Thoracic aorta (tissue), 2 donors: ENCODE measurements around the gene AASDH. TPM values are rescaled to one million over a fixed set of nuclear protein-coding genes. Genes with fewer than 3 reads are reported as not detected.
A peak's percentile ranks its signal among the peaks of the same experiment; 100 is the strongest.

Experiments
- ATAC-seq: fragments of 150-250 bp; one replicate; pipeline ENCODE4 v1.8.0; 2017; ENCODE audit warnings: low read depth; ENCODE audit not compliant: insufficient number of reproducible peaks, low FRiP score
- DNase-seq: peaks from one replicate; pipeline ENCODE4 v3.0.0-alpha.2; 2020; ENCODE audit warnings: low spot score
- H3K27ac ChIP-seq, 2 donors: fragments of 200-600 bp; sonication (generic); 1 replicate in 1 of 2; 2 replicates in 1 of 2; pipeline ENCODE4 v1.5.1; 2016; ENCODE audit warnings: mild to moderate bottlenecking in 2 of 2, moderate library complexity in 2 of 2
- H3K27me3 ChIP-seq: fragments of 200-600 bp; sonication (generic); replicated peaks from 2 replicates; pipeline ENCODE4 v1.6.0; 2016; ENCODE audit warnings: mild to moderate bottlenecking; ENCODE audit not compliant: insufficient read depth
- H3K36me3 ChIP-seq: fragments of 200-600 bp; sonication (generic); one replicate; pipeline ENCODE4 v1.5.1; 2016
- H3K4me1 ChIP-seq, 2 donors: fragments of 200-600 bp; sonication (generic); 1 replicate in 1 of 2; 2 replicates in 1 of 2; pipeline versions ENCODE4 v1.5.1 to v1.6.0; 2016; ENCODE audit warnings: low read depth in 2 of 2, mild to moderate bottlenecking in 1 of 2; ENCODE audit not compliant: control insufficient read depth in 1 of 2
- H3K4me3 ChIP-seq: fragments of 200-600 bp; sonication (generic); 2 replicates; pipeline ENCODE4 v1.5.1; 2016; ENCODE audit warnings: mild to moderate bottlenecking
- H3K9me3 ChIP-seq: fragments of 200-600 bp; sonication (generic); 2 replicates; pipeline ENCODE4 v1.5.1; 2016
- total RNA-seq, 2 donors: library from RNA; depleted of rRNA; stranded (reverse); fragments of >200 nt; gene quantifications; one replicate each; pipeline versions ENCODE4 v1.1.0 to v1.2.3, GENCODE V29; 2016
- TF ChIP-seq, protein P1 (sequence below): fragments of 200-600 bp; sonication (generic); IDR thresholded peaks from one replicate; pipeline ENCODE4 v1.5.1; 2019; ENCODE audit warnings: antibody characterized with exemption

Gene AASDH, protein sequence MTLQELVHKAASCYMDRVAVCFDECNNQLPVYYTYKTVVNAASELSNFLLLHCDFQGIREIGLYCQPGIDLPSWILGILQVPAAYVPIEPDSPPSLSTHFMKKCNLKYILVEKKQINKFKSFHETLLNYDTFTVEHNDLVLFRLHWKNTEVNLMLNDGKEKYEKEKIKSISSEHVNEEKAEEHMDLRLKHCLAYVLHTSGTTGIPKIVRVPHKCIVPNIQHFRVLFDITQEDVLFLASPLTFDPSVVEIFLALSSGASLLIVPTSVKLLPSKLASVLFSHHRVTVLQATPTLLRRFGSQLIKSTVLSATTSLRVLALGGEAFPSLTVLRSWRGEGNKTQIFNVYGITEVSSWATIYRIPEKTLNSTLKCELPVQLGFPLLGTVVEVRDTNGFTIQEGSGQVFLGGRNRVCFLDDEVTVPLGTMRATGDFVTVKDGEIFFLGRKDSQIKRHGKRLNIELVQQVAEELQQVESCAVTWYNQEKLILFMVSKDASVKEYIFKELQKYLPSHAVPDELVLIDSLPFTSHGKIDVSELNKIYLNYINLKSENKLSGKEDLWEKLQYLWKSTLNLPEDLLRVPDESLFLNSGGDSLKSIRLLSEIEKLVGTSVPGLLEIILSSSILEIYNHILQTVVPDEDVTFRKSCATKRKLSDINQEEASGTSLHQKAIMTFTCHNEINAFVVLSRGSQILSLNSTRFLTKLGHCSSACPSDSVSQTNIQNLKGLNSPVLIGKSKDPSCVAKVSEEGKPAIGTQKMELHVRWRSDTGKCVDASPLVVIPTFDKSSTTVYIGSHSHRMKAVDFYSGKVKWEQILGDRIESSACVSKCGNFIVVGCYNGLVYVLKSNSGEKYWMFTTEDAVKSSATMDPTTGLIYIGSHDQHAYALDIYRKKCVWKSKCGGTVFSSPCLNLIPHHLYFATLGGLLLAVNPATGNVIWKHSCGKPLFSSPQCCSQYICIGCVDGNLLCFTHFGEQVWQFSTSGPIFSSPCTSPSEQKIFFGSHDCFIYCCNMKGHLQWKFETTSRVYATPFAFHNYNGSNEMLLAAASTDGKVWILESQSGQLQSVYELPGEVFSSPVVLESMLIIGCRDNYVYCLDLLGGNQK
- total RNA-seq, result 1 to 10 TPM; 4.6 to 7.9 TPM

DNA sequence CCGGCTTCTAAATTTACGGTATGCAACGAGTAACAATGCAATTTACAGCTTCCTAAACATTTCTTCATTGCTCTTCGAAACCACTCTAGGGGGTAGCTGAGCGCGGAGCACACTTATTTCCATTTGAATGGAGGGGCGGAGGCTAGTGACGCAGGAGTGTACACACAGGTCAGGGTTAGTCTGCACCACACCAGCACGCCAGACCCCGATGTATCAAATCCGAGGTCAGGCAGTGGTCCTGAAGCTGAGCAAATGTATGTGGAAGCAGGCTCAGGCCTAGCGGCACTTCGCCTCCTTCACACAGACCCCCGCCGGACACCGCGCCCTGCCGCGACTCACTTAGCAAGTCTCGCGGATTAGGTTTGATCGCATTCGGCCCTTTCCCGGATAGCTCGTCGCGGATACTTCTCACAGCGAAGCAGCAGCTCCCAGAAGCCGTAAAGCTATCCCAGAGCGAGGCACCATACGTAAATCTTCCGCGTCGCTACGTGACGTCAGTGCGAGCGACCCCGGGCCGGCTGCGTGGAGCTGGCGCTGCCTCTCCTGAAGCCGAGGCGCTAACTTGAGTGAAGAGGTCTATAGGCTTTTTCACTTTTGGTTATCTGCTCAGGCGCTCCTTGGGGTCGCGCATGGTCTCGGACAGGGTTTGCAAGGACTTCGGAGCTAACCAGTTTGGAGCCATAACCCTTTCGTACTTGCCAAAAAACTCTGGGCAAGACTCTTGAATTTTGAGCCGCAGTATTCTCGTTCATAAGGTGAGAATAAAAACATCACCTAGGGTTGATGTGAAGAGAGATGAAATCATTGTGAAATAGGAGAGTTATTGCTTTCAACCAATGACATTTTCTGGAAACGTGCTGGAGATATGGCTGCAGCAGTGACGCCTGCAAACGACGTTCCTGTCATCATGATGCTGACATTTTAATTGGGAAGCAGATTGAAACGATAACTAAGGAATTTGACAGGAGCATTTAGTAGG lies at the start of gene AASDH:
Gene AASDH, minus strand, starts transcription at position 469 of the 979 bp plus-strand sequence. CDS start 3,192 bp downstream, outside the sequence.
- Histone ChIP-seq H3K27me3 (no peaks in the 10 kb centered on the region), H3K36me3 (no peaks in the 10 kb centered on the region), H3K9me3 (no peaks in the 10 kb centered on the region), H3K27ac (peak within 1 kb of the TSS; percentile 92), H3K4me1 (peaks cover 11 to 18% of the 10 kb centered on the region in 2 donors), H3K4me3 (peak within 1 kb of the TSS; percentile 90)
- peak; percentile 98 for ATAC-seq
- TF ChIP-seq, protein P1, sequence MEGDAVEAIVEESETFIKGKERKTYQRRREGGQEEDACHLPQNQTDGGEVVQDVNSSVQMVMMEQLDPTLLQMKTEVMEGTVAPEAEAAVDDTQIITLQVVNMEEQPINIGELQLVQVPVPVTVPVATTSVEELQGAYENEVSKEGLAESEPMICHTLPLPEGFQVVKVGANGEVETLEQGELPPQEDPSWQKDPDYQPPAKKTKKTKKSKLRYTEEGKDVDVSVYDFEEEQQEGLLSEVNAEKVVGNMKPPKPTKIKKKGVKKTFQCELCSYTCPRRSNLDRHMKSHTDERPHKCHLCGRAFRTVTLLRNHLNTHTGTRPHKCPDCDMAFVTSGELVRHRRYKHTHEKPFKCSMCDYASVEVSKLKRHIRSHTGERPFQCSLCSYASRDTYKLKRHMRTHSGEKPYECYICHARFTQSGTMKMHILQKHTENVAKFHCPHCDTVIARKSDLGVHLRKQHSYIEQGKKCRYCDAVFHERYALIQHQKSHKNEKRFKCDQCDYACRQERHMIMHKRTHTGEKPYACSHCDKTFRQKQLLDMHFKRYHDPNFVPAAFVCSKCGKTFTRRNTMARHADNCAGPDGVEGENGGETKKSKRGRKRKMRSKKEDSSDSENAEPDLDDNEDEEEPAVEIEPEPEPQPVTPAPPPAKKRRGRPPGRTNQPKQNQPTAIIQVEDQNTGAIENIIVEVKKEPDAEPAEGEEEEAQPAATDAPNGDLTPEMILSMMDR, result no peak
- peak; percentile 70 for DNase-seq

DNA sequence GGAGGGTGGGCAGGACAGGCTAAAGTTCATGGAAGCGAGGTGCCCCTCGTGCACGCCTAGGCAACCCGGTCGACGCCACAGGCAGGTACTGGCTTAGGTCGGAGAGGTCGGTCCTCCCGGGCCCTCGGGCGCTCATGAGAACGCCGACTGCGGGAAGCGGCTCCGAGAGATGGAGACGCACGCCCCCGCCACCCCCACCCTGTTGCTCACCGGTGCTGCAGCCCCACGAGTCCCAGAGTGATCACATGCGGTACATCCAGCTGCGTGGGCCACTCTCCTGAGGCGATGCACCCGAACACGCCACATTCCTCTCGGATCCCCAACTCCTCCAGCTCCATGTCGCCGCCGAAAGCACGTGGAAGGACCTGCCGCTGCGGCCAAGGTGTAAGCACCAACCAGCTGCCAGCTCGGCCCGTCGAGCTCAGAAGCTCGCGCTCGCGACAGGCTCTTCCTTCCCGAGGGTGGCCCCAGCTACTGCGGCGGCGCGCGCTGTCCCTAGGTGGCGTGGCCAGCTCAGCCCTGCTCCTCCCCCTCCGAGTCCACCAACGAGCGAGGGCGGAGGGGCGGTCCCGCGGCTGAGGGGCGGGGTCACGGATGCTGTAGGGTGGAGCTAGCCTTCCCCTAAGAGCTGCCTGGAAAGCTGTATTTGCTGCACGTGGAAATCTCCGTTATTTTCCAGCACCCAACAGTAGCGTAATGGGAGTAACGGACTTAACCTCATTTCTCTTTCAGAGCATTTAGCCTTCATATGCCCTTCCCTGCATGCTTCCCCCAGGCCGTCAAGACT lies 48.0 kb upstream of the AASDH start, which contains the start of gene PPAT:
Gene PPAT, minus strand, starts transcription at position 476 of the 787 bp plus-strand sequence. Its CDS starts 138 bp downstream, at position 338.
- H3K4me1 ChIP-seq, result peaks cover 8 to 21% of the 10 kb centered on the region in 2 donors
- TF ChIP-seq, protein P1, result peak; percentile 37
- peak within 1 kb of the TSS; percentile 78 to 97 for H3K27ac ChIP-seq
- no peaks in the 10 kb centered on the region for H3K9me3 ChIP-seq
- DNase-seq (peak; percentile 90), ATAC-seq (peak; percentile 87)
- H3K27me3 ChIP-seq, result no peaks in the 10 kb centered on the region
- H3K36me3 ChIP-seq, result no peaks in the 10 kb centered on the region
- H3K4me3 ChIP-seq, result peak within 1 kb of the TSS; percentile 74

DNA sequence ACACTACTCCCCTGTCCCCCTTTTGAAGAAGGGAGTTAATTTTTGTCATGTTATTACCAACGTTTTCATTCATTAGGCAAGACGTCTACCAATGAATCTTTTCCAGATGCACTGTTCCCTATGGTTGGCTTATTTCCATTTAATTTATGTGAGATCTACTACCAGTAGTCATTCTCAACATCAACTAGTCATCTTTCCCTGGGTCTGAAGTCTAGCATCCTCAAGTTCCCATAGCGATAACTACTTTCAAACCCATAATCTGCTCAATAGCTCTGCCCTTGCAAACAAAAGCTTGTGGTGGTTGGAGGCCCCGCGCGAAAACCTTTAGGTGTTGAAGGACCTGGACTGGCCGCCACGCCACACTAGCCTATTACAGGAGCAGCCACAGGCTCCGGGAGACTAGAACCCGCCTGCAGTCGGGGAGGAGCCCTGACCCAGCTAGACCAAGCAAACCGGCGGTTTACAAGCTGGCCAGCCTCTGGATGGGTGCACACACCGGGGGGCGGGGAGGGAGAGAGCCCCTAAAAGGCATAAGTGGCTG lies 47.4 kb upstream of the AASDH start:
- DNase-seq (no peak), ATAC-seq (no peak)
- Histone ChIP-seq H3K4me3 (peak overlapping the region; percentile 74), H3K27me3 (no peaks in the 10 kb centered on the region), H3K27ac (peak overlapping the region; percentile 78 to 97), H3K9me3 (no peaks in the 10 kb centered on the region), H3K36me3 (no peaks in the 10 kb centered on the region), H3K4me1 (peaks cover 8 to 21% of the 10 kb centered on the region in 2 donors)
- TF ChIP-seq, protein P1, result no peak

DNA sequence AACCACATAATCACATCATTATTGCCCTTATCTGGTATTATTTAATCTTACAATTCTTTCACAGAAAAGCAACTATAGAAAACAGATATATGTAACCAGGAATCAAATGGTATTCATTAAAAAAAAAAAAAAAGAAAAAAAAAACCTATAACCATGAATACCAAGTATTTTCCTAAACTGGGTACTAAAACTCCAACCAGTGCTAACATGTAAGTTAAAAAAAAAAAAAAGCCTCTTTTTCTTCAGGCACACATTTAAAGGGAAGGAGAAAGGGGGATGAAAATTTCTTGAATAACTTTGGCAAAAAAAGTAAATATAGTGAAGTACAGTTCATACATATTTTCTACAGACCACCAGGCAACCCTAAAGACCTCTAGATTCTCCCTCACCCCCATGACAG lies 46.0 kb upstream of the AASDH start:
- Histone ChIP-seq H3K27ac (no peak overlapping the region), H3K9me3 (no peaks in the 10 kb centered on the region), H3K4me1 (peaks cover 8 to 21% of the 10 kb centered on the region in 2 donors), H3K27me3 (no peaks in the 10 kb centered on the region), H3K4me3 (no peak overlapping the region), H3K36me3 (no peaks in the 10 kb centered on the region)
- ATAC-seq, result no peak
- DNase-seq, result no peak
- TF ChIP-seq, protein P1, result no peak
